HG03108 (cell line): Measurements from ENCODE around the gene FAM50A.

ENCODE experiments used
- ATAC-seq: cut with Tn5 transposase; IDR thresholded peaks from one replicate; pipeline ENCODE4 v1.9.1; 2021; ENCODE audit warnings: moderate library complexity; ENCODE audit not compliant: unreplicated experiment

The FAM50A gene

DNA sequence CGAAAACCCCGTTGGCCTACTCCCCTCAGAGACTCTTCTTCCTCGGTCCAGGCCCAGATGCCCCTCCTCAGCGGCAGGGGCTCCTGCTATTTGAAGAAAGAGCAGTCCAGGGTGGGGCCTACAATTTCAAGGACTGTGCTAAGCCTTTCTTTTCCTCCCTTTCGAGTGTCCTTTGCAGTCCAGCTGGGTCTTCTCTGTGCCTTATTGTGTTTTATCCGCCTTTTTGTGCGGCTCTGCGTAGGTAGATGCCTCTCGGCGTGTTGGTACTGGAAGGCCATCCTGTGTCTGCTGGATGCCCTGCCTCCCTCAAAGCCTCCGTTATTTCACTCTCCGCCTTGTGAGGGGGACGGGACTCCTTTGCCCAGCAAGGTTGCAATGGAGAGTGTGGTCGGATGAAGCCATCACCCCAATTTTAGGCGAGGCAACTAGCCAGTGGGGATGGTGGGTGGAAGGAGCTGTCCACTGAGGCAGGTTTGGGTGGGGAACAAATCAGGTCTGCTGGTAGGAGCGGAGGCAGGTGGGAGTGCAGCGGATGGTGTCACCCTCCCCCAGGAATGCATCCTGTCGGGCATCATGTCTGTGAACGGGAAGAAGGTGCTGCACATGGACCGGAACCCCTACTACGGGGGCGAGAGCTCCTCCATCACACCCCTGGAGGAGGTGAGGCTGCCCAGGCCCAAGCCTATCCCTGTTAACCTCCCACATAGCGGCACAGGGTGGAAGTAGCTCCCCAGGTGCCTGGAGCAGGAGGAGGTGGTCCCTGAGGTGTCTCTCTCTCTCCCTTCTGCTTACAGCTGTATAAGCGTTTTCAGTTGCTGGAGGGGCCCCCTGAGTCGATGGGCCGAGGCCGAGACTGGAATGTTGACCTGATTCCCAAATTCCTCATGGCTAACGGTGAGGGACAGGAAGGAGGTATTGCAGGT is 5.7 kb upstream of the FAM50A start:
- no peak for ATAC-seq

DNA sequence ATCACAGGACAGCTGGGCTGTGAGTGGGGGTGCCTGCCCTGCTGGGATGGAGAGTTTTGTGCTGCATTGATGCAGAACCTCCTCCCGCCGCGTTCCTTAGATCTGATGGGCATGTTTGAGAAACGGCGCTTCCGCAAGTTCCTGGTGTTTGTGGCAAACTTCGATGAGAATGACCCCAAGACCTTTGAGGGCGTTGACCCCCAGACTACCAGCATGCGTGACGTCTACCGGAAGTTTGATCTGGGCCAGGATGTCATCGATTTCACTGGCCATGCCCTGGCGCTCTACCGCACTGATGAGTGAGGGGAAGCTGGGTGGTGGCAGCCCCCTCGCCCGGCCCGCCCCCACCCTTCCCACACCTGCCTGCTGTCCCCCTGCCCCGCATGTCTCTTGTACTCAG is 4.1 kb upstream of the FAM50A start:
- no peak for ATAC-seq

DNA sequence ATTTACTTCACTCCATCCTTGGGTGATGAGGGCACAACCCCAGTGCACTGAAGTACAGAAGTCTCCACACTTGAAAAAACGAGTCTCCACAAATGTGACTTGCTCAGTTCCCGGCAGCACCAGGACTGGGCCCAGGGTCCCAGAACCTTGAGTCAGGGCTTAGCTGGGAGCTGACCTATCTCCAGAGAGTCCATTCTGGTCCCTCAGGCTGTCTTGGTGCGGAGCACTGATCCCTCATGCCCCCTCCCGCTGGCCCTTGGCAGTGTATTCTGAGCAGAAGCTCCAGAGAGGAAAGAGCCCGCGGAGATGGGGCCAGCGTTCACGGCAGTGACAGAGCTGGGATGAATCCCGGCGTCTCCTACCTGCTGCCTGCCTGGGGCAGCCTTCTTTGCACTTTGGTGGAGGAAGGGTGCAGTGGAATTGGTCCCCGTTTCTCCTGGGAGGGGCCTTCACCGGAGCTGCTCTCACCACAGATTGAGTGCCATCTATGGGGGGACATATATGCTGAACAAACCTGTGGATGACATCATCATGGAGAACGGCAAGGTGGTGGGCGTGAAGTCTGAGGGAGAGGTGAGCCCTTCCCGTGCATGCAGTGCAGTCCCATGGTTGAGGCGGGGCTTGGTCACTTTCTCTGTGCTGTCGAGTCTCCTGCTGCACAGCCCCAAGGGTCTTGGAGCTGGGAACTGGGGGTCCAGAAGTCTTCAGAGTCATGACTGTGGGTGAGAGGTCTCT is 3.2 kb upstream of the FAM50A start:
- ATAC-seq, result no peak

- ATAC-seq, result no peak
Observed at GRCh38 chrX:154441564-154441963, 2.4 kb upstream of the FAM50A start.

GRCh38 chrX:154441984-154442707 is 1.8 kb upstream of the FAM50A start:
- no peak for ATAC-seq

DNA sequence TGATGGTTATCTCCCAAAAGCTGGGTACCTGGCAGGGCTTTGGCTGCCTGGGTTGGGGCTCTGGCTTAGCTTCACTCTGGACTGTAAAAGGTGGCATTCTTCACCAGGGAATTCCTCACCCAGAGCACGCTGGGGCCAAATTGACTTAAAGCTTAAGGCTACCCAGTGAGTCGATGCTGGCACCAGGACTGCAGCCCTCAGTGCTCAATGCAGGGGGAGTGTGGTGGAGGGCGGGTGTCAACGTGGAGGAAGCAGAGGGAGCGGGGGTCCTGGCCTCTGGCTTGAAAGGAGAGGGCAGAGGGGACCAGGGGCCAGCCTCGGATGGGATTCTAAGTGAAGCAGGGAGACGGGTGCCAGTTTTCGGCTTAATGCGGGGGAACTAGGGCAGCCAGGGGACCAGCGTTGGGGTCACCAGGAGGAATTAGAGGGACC is 446 bp upstream of the FAM50A start:
- no peak for ATAC-seq

DNA sequence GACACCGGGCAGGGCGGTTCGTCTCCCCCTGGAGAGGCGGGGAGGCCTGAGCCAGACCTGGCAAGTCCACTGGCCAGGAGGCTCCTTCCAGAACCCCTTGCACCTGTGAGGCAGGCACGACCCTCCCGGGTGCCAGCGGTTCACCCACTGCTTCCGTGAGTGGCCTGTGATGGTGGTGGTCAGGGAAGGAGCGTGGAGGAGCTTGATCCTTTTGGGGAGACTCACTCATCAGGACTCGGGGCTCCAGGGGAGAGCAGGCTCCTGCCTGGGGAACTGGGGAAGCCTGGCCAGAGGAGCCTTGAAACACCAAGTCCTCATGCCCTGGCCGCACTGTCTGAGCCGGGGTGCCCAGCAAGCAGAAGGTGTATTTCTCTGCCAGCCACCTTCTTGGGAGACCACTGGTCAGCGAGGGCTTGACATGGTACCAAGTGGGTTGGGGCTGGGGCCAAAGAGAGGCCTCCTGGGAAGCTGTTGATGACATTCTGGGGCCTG is 860 bp downstream of the FAM50A start:
- ATAC-seq, result no peak

- no peak for ATAC-seq
Observed at GRCh38 chrX:154445776-154446175, 1.8 kb downstream of the FAM50A start.

DNA sequence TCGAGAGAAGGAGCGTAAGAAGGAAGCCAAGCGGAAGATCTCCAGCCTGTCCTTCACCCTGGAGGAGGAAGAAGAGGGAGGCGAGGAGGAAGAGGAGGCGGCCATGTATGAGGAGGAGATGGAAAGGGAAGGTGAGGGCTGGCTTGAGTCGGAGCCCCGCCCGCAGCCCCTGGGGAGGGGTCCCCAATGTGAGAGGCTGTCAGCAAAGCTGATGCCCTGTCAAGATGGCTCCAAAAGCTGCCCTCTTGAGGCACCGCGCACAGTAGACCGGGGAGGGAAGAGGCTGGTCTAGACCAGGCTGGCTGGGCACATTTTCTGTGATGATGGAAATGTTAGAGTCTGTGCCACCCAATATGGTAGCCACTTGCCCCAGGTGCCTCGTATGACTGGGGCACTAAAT is 2.5 kb downstream of the FAM50A start:
- no peak for ATAC-seq

- ATAC-seq, result no peak
Observed at GRCh38 chrX:154448484-154448883, 4.5 kb downstream of the FAM50A start.

DNA sequence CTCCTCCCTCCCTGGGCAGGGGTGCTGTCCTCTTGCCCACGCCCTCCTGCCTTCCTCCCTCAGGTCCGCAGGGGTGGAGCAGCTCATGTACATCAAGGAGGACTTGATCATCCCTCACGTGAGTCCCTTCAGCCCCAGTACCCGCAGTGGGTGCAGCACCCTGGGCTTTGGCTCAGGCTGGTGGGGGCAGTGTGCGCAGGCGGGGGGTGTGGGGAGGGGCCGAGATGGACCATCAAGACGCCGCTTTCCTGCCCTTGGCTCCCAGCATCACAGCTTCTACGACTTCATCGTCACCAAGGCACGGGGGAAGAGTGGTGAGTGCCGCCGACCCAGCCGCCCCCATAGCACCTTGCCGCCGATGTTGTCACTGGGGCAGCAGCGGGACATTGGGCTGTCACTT is 5.7 kb downstream of the FAM50A start:
- no peak for ATAC-seq

DNA sequence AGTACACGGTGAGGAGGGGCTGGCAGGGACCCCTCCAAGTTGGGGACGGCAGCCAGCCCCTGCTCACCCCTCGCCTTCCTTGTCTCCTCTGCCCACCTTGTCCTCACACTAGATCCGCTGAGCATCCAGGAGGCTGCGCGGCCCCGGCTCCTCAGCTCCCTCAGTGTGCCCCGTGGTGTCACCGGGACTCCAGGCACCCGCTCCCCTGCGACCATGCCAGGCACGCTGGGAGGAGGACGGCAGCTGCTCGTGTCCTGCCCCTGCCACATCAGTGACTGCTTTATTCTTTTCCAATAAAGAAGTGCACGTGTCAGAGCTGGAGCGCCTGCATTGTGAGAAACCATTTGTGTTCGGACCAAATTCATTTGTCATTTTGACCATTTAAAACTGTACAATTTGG is 6.4 kb downstream of the FAM50A start:
- ATAC-seq, result no peak

GRCh38 chrX:154452823-154453222 is 8.9 kb downstream of the FAM50A start:
- no peak for ATAC-seq

GRCh38 chrX:154457491-154458115 is 13.7 kb downstream of the FAM50A start:
- peak; percentile 50 for ATAC-seq

- ATAC-seq, result peak; percentile 48
Observed at GRCh38 chrX:154458116-154458953, 14.4 kb downstream of the FAM50A start, which contains the start of gene PLXNA3. Gene PLXNA3, plus strand, starts transcription at chrX:154458281. Its CDS starts 1,903 bp downstream, at chrX:154460184.

DNA sequence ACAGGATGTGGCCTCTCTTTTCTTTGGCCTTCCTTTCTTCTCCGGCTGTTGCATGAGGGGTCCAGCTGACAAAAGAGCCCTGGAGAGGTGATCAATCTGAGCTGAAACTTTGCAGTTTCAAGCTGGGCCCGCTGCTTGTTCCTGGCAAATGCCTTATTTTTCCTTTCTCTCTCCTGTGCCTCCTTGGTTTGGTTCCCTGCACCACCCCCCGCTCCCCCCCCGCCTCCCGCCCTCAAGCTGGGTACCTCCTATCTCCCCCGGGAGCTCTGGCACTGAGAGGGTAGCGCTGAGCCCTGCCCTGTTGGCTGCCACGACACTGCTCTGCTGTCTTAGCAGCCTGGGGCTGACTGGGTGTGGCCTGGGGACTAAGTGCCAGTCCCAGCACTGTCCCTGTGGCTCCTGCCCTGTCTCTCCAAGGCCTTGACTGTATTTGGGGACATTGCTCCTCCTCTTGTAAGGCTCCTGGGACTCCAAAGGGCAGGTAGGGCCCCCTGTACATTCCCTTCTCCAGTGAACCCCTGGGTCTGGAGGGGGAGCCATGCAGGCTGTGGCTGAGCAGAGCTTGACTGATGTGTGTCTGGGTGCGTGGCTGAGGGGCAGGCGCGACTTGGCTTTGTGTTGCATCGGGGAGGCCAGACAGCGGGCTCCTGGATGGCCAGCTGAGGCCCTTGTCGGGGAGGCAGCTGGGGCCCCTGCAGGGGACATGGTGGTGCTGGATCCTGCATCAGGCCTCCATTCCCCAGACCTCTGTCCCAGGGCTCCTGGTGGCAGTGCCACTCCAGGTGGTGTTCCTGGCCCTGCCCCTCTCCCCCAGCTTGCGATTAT is 15.2 kb downstream of the FAM50A start:
- ATAC-seq, result no peak

GRCh38 chrX:154459832-154460231 is 15.9 kb downstream of the FAM50A start:
- no peak for ATAC-seq

DNA sequence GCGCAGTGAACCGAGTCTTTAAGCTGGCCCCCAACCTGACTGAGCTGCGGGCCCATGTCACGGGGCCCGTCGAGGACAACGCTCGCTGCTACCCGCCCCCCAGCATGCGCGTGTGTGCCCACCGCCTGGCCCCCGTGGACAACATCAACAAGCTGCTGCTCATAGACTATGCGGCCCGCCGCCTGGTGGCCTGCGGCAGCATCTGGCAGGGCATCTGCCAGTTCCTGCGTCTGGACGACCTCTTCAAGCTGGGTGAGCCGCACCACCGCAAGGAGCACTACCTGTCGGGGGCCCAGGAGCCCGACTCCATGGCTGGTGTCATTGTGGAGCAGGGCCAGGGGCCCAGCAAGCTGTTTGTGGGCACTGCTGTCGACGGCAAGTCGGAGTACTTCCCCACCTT is 16.4 kb downstream of the FAM50A start:
- ATAC-seq, result no peak

GRCh38 chrX:154462396-154462795 is 18.5 kb downstream of the FAM50A start:
- ATAC-seq, result no peak
